IMR-90 (cell line): ENCODE results near the gene TMTC1.

Experiments used
- BHLHE40 ChIP-seq: fragments of 150-350 bp; IDR thresholded peaks from 2 replicates; pipeline ENCODE4 v1.6.1; 2016; ENCODE audit warnings: mild to moderate bottlenecking, low read depth, low read length
- CEBPB ChIP-seq: IDR thresholded peaks from 2 replicates; pipeline ENCODE4 v1.6.1; 2012; ENCODE audit warnings: low read depth, low read length, improper control_type of control experiment
- FOS ChIP-seq: fragments of 150-350 bp; IDR thresholded peaks from 2 replicates; pipeline ENCODE4 v1.6.1; 2016; ENCODE audit warnings: low read depth, low read length
- MAFK ChIP-seq: IDR thresholded peaks from 2 replicates; pipeline ENCODE4 v1.6.1; 2012; ENCODE audit warnings: low read depth, low read length, improper control_type of control experiment
- MXI1 ChIP-seq: IDR thresholded peaks from 2 replicates; pipeline ENCODE4 v1.6.1; 2012; ENCODE audit warnings: low read depth, mild to moderate bottlenecking, low read length, moderate library complexity, borderline replicate concordance
- POLR2A ChIP-seq: IDR thresholded peaks from 2 replicates; pipeline ENCODE4 v1.6.1; 2012; ENCODE audit warnings: mild to moderate bottlenecking, low read depth, low read length
- RAD21 ChIP-seq: IDR thresholded peaks from 2 replicates; pipeline ENCODE4 v1.6.1; 2012; ENCODE audit warnings: low read length, improper control_type of control experiment
- RCOR1 ChIP-seq: IDR thresholded peaks from 2 replicates; pipeline ENCODE4 v1.6.1; 2012; ENCODE audit warnings: mild to moderate bottlenecking, low read length, improper control_type of control experiment; ENCODE audit not compliant: insufficient replicate concordance
- RFX5 ChIP-seq: IDR thresholded peaks from 2 replicates; pipeline ENCODE4 v1.8.0; 2012; ENCODE audit warnings: low read depth, mild to moderate bottlenecking, low read length, moderate library complexity
- SMC3 ChIP-seq: fragments of 150-350 bp; IDR thresholded peaks from 2 replicates; pipeline ENCODE4 v1.6.1; 2016; ENCODE audit warnings: low read depth, mild to moderate bottlenecking, antibody characterized with exemption, low read length, moderate library complexity
- TF ChIP-seq, protein P1 (sequence below): conservative IDR thresholded peaks from 2 replicates; pipeline ENCODE4 v1.5.1; 2012; ENCODE audit warnings: mild to moderate bottlenecking, low read depth, low read length, improper control_type of control experiment
- TF ChIP-seq, protein P2 (sequence below): fragments of 150-350 bp; IDR thresholded peaks from 2 replicates; pipeline ENCODE4 v1.6.1; 2016; ENCODE audit warnings: low read depth, mild to moderate bottlenecking, low read length, moderate library complexity, borderline replicate concordance
- TF ChIP-seq, protein P3 (sequence below): fragments of 150-350 bp; IDR thresholded peaks from 2 replicates; pipeline ENCODE4 v1.6.1; 2017; ENCODE audit warnings: mild to moderate bottlenecking, antibody characterized with exemption, low read length, low read depth

DNA sequence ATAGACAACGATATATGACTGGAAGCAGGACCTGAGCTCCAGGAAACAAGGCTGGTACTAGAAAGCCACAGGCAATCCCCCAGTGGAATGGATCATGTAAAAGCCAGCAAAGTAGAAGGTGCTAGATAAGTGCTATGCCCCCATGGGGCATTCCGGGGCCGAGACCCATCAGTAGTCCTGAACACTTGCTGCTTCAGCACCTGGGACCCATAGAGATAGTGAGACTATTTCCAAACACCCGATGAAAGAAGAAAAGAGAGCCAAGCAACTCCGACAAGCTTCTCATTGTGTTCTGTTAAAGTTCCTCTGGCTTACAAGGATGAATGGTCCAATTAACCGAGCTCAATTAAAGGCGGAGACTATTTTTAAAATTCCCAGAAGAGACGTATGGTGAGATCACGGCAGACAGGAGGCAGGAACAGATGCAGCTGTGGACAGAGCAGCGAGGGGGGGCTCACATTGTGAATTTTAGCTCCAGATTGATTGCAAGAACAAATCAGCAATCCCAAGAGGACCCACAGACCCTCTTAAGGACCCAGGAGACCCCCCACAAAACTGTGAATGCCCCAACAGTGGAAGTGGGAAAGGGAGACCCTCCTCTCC, 143.7 kb downstream of the TMTC1 start:
- TF ChIP-seq, protein P1, sequence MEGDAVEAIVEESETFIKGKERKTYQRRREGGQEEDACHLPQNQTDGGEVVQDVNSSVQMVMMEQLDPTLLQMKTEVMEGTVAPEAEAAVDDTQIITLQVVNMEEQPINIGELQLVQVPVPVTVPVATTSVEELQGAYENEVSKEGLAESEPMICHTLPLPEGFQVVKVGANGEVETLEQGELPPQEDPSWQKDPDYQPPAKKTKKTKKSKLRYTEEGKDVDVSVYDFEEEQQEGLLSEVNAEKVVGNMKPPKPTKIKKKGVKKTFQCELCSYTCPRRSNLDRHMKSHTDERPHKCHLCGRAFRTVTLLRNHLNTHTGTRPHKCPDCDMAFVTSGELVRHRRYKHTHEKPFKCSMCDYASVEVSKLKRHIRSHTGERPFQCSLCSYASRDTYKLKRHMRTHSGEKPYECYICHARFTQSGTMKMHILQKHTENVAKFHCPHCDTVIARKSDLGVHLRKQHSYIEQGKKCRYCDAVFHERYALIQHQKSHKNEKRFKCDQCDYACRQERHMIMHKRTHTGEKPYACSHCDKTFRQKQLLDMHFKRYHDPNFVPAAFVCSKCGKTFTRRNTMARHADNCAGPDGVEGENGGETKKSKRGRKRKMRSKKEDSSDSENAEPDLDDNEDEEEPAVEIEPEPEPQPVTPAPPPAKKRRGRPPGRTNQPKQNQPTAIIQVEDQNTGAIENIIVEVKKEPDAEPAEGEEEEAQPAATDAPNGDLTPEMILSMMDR: no peak
- TF ChIP-seq POLR2A (no peak), BHLHE40 (no peak), CEBPB (no peak), MAFK (no peak), RFX5 (no peak), FOS (no peak), RCOR1 (no peak), RAD21 (no peak), MXI1 (no peak), SMC3 (no peak)
- TF ChIP-seq, protein P2, sequence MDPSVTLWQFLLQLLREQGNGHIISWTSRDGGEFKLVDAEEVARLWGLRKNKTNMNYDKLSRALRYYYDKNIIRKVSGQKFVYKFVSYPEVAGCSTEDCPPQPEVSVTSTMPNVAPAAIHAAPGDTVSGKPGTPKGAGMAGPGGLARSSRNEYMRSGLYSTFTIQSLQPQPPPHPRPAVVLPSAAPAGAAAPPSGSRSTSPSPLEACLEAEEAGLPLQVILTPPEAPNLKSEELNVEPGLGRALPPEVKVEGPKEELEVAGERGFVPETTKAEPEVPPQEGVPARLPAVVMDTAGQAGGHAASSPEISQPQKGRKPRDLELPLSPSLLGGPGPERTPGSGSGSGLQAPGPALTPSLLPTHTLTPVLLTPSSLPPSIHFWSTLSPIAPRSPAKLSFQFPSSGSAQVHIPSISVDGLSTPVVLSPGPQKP: no peak
- TF ChIP-seq, protein P3, sequence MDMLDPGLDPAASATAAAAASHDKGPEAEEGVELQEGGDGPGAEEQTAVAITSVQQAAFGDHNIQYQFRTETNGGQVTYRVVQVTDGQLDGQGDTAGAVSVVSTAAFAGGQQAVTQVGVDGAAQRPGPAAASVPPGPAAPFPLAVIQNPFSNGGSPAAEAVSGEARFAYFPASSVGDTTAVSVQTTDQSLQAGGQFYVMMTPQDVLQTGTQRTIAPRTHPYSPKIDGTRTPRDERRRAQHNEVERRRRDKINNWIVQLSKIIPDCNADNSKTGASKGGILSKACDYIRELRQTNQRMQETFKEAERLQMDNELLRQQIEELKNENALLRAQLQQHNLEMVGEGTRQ: no peak
